Skeletal muscle tissue (tissue), 4 donors: ENCODE results near the gene ERICH4. TPM values are rescaled to one million over a fixed set of nuclear protein-coding genes. Genes with fewer than 3 reads are reported as not detected.

ENCODE experiments used
- H3K27ac ChIP-seq: one replicate; pipeline ENCODE4 v1.7.0; 2013; ENCODE audit warnings: mild to moderate bottlenecking, low read depth, low read length, inconsistent platforms
- H3K27me3 ChIP-seq, 3 donors: one replicate each; pipeline ENCODE4 v1.7.0; 2013; ENCODE audit warnings: low read length in 3 of 3; ENCODE audit not compliant: control insufficient read depth in 3 of 3, insufficient read depth in 3 of 3
- H3K36me3 ChIP-seq, 3 donors: one replicate each; pipeline ENCODE4 v1.7.0; 2013; ENCODE audit warnings: low read length in 3 of 3; ENCODE audit not compliant: control insufficient read depth in 3 of 3, insufficient read depth in 3 of 3
- H3K4me1 ChIP-seq, 3 donors: one replicate each; pipeline ENCODE4 v1.7.0; 2013; ENCODE audit warnings: low read length in 3 of 3, mild to moderate bottlenecking in 3 of 3; ENCODE audit not compliant: control insufficient read depth in 3 of 3, insufficient read depth in 3 of 3
- H3K4me3 ChIP-seq, 3 donors: one replicate each; pipeline ENCODE4 v1.7.0; 2013; ENCODE audit warnings: low read length in 3 of 3
- H3K9ac ChIP-seq, 3 donors: one replicate each; pipeline ENCODE4 v1.7.0; 2013; ENCODE audit warnings: low read length in 3 of 3, mild to moderate bottlenecking in 3 of 3, moderate library complexity in 2 of 3, low read depth in 1 of 3
- H3K9me3 ChIP-seq, 3 donors: one replicate each; pipeline ENCODE4 v1.7.0; 2013; ENCODE audit warnings: low read length in 3 of 3; ENCODE audit not compliant: control insufficient read depth in 3 of 3
- total RNA-seq: library from RNA; depleted of rRNA; stranded (reverse); fragments of >200 nt; gene quantifications from one replicate; pipeline ENCODE4 v1.2.3, GENCODE V29; 2014
- donor health status: Osteomylitis.

The ERICH4 gene
- total RNA-seq = not detected

DNA sequence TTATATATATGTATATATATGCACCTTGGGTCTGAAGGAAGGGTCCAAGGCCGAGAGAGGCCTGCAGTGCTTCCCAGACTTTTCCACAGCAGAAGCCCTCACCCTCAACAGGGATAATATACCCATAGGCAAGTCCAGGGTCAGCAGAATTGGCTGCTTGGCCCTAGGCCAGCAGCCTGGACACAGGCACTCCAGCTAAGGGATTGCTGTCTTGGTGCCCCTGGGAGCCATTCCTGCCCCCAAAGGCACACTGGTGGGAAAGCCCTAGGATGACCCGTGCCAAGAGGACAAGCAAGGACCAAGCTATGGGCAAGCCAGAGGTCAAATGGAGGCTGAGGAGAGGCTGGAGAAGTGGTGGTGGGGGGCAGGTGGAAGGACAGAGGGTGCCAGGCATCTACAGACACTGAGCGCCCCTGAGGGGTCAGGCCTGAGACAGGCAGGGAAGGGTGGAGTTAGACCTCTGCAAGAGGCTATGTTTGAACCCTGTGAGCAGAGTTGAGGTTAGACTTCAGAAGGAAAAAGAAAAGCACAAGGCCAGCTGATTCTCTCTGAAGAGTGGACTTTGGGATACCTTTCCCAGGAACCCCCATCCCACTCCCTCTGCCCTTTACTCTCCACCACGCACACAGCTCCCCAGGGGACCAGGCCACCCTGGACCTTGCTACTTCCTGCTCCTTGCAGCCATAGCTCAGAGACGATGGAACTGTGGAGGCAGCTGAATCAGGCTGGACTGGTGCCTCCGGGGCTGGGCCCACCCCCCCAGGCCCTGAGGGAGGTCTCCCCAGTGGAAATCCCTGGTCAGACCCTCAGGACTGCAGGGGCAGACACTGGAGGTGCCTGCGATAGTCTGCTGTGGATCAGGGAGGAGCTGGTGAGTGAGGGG lies at the start of gene ERICH4:
Gene ERICH4 (plus strand): TSS at position 684 of the 883 bp plus-strand sequence. CDS start 14 bp downstream, at position 698.
- H3K27me3 ChIP-seq = peaks cover 7 to 22% (median 15%) of the 10 kb centered on the region in 3 donors
- no peak within 1 kb of the TSS for H3K4me3 ChIP-seq

GRCh38 chr19:41395355-41395754 lies 47.6 kb upstream of the ERICH4 start:
- peaks cover 13 to 28% (median 21%) of the 10 kb centered on the region in 3 donors for H3K4me1 ChIP-seq
- H3K9ac ChIP-seq = no peak overlapping the region
- H3K27ac ChIP-seq = no peak overlapping the region
- H3K4me3 ChIP-seq = no peak overlapping the region
- no peaks in the 10 kb centered on the region for H3K9me3 ChIP-seq
- peaks cover 16 to 20% (median 17%) of the 10 kb centered on the region in 3 donors for H3K36me3 ChIP-seq
- H3K27me3 ChIP-seq = no peaks in the 10 kb centered on the region

More for the DNA sequence above, at the start of gene ERICH4:
- no peak within 1 kb of the TSS for H3K27ac ChIP-seq
- no peaks in the 10 kb centered on the region for H3K9me3 ChIP-seq
- no peak within 1 kb of the TSS for H3K9ac ChIP-seq
- peaks cover 6 to 13% (median 12%) of the 10 kb centered on the region in 3 donors for H3K4me1 ChIP-seq
- H3K36me3 ChIP-seq = peaks cover 0 to 6% (median 4%) of the 10 kb centered on the region in 3 donors

DNA sequence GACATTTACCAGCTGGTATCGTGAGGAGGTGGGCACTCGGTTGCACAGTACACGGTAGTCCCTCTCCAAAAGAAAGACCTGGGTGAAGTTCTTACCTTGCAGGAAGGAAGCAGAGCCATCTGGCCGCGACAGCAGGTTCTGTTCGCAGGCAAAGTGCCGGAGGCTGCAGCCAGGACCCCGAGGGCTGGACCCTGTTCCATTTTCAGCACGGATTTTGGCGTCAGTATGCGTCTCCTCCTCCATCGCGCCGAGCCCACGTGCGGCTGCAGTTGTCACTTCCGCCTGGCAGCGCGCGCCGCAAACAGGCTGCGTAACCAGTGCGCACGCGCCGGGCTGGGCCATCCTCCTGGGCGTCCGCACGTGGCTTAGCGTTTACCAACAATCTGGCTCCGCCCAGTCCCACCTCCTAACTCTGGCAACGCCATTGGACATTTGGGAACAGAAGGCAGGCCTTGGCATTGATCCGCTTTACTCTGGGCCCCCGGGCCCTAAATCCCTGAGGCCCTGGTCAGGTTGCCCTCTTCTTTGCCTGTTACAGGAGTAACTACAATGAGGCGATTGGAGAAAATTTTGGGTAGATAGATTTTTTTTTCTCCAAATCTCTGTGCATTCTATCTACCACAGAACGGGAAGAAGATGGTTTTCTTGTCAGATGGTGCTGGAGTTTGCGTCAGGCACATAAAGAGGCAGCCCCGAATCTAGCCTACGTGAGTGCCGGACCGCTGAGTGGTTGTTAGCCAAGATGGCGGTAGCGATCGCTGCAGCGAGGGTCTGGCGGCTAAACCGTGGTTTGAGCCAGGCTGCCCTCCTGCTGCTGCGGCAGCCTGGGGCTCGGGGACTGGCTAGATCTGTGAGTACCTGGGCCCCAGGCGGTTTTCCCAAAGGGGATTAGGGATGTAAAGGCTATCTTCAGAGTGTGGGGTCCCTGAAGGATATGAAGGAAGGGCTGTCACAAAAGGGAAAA lies 45.6 kb upstream of the ERICH4 start, which contains the start of the genes BCKDHA and EXOSC5:
Gene BCKDHA (plus strand): TSS at position 733 of the 964 bp plus-strand sequence. CDS start 10 bp downstream, at position 743.
Gene EXOSC5 (minus strand): TSS at position 274 of the 964 bp plus-strand sequence. CDS start 31 bp downstream, at position 243.
- peak within 1 kb of the TSS; percentile 93 for H3K27ac ChIP-seq
- no peaks in the 10 kb centered on the region for H3K9me3 ChIP-seq
- H3K27me3 ChIP-seq = no peaks in the 10 kb centered on the region
- H3K4me3 ChIP-seq = peak within 1 kb of the TSS; percentile 92 to 100 (median 98)
- H3K36me3 ChIP-seq = peaks cover 0 to 6% (median 5%) of the 10 kb centered on the region in 3 donors
- peak within 1 kb of the TSS; percentile 96 to 100 (median 99) for H3K9ac ChIP-seq
- H3K4me1 ChIP-seq = peaks cover 18 to 32% (median 21%) of the 10 kb centered on the region in 3 donors

DNA sequence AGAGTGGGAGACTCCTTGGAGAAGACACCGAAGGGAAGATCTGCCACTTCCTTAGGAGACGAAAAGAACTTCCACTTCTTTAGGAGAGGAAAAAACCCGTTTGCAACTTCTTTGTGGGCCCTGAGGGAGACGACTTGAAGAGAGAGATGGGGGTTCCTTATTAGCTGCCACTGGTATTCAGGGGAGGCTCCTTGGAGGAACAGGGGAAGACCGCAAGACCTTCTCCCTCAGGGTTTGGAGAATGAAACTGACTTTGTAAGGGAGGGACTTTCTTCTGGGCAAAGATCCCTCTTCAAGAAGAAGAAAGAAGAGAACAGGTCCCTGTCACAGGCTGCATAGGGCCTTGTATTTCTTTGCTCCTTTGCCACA lies 44.9 kb upstream of the ERICH4 start:
- no peaks in the 10 kb centered on the region for H3K27me3 ChIP-seq
- peaks cover 21 to 33% (median 21%) of the 10 kb centered on the region in 3 donors for H3K4me1 ChIP-seq
- H3K4me3 ChIP-seq = peak overlapping the region; percentile 92 to 100 (median 98)
- H3K27ac ChIP-seq = peak overlapping the region; percentile 93
- peaks cover 0 to 7% (median 5%) of the 10 kb centered on the region in 3 donors for H3K36me3 ChIP-seq
- no peaks in the 10 kb centered on the region for H3K9me3 ChIP-seq
- H3K9ac ChIP-seq = peak overlapping the region; percentile 96 to 100 (median 99)

- Histone ChIP-seq H3K36me3 (peaks cover 0 to 10% (median 5%) of the 10 kb centered on the region in 3 donors), H3K27ac (peak overlapping the region; percentile 93), H3K4me3 (peak overlapping the region; percentile 92 to 100 (median 98)), H3K27me3 (no peaks in the 10 kb centered on the region), H3K9ac (peak overlapping the region; percentile 96 to 100 (median 99)), H3K9me3 (no peaks in the 10 kb centered on the region), H3K4me1 (peaks cover 24 to 38% (median 27%) of the 10 kb centered on the region in 3 donors)
These were observed 44.4 kb upstream of the ERICH4 start for GRCh38 chr19:41398598-41398997.

DNA sequence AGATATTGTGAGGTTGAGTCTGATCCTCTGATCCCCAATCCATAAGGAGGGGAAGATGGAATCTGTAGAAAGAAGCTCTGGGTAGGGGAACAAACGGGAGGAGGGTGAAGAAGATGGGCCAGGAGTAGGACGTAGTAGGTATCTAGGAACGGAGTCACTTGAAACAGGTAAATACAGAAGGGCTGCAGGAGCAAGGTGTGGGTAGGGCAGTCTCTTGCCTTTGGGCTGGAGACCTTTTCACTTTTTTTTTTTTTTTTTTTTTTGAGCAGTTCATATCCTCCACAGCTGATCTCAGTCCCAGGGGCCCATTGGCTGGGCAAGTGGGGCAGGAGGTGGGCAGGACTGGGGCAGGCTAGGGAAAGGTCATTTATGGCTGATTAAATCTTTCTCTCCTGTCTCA lies 43.9 kb upstream of the ERICH4 start:
- H3K4me1 ChIP-seq = peaks cover 24 to 39% (median 28%) of the 10 kb centered on the region in 3 donors
- peaks cover 0 to 10% (median 5%) of the 10 kb centered on the region in 3 donors for H3K36me3 ChIP-seq
- H3K27me3 ChIP-seq = no peaks in the 10 kb centered on the region
- no peaks in the 10 kb centered on the region for H3K9me3 ChIP-seq
- peak overlapping the region; percentile 1 to 96 (median 12) for H3K9ac ChIP-seq
- H3K4me3 ChIP-seq = peak overlapping the region; percentile 92 to 100 (median 98)
- H3K27ac ChIP-seq = peak overlapping the region; percentile 93

DNA sequence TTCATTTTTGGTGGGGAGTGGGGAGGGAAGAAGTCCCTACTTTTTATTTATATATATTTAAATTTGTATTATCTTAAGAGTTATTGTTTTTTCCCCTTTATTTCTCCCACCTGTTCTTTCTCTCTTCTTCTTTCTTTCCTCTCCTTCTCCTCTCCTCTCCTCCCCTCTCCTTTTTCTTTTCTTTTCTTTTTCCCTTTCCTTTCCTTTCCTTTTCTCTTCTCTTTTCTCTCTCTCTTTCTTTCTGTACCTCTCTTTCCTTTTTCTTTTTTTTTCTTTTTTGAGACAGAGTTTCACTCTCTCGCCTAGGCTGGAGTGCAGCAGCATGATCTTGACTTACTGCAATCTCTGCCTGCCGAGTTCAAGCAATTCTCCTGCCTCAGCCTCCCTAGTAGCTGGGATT lies 43.4 kb upstream of the ERICH4 start:
- Histone ChIP-seq H3K4me3 (no peak overlapping the region), H3K27ac (no peak overlapping the region), H3K9me3 (no peaks in the 10 kb centered on the region), H3K4me1 (peaks cover 24 to 39% (median 28%) of the 10 kb centered on the region in 3 donors), H3K27me3 (no peaks in the 10 kb centered on the region), H3K36me3 (peaks cover 0 to 10% (median 5%) of the 10 kb centered on the region in 3 donors), H3K9ac (no peak overlapping the region)

GRCh38 chr19:41401483-41401882 lies 41.5 kb upstream of the ERICH4 start:
- no peak overlapping the region for H3K27ac ChIP-seq
- H3K9me3 ChIP-seq = no peaks in the 10 kb centered on the region
- no peak overlapping the region for H3K4me3 ChIP-seq
- H3K9ac ChIP-seq = no peak overlapping the region
- peaks cover 0 to 14% (median 5%) of the 10 kb centered on the region in 3 donors for H3K36me3 ChIP-seq
- H3K4me1 ChIP-seq = peaks cover 30 to 33% (median 32%) of the 10 kb centered on the region in 3 donors
- H3K27me3 ChIP-seq = no peaks in the 10 kb centered on the region

GRCh38 chr19:41402010-41402409 lies 40.9 kb upstream of the ERICH4 start:
- Histone ChIP-seq H3K27me3 (no peaks in the 10 kb centered on the region), H3K4me3 (no peak overlapping the region), H3K27ac (no peak overlapping the region), H3K36me3 (peaks cover 0 to 14% (median 5%) of the 10 kb centered on the region in 3 donors), H3K9ac (no peak overlapping the region), H3K9me3 (no peaks in the 10 kb centered on the region), H3K4me1 (peaks cover 27 to 32% (median 29%) of the 10 kb centered on the region in 3 donors)
